Activated CD4-positive, alpha-beta T cell treated with anti-CD3 and anti-CD28 coated beads, Interleukin-2, amount 10 ng/mL, durations not matched to agents 7 days and 5 days (primary cell): Measurements from ENCODE around the gene NOP9. TPM values are rescaled to one million over a fixed set of nuclear protein-coding genes. Genes with fewer than 3 reads are reported as not detected.
"Not testable (repeated sequence)": the region's sequence is repeated elsewhere in the genome, so short reads cannot be mapped to it uniquely, and the experiment has no call there.

Experiments
- CTCF ChIA-PET: fragments of 350-600 bp; sonication (Branson Sonifier 250); formaldehyde crosslinking; loops from one replicate; lab custom pipeline; 2021; ENCODE audit warnings: antibody characterized with exemption; lab: Charles Lee
- POLR2A ChIA-PET: fragments of 350-600 bp; sonication (Branson Sonifier 250); formaldehyde crosslinking; loops from one replicate; lab custom pipeline; 2021; ENCODE audit warnings: antibody characterized with exemption; lab: Charles Lee
- DNase-seq: peaks from one replicate; pipeline ENCODE4 v3.0.0-alpha.2; 2020
- H3K27ac Mint-ChIP-seq: one replicate; pipeline ENCODE4 v1.8.0; 2021; ENCODE audit warnings: mild to moderate bottlenecking, moderate library complexity, mixed read lengths
- H3K27me3 Mint-ChIP-seq: one replicate; pipeline ENCODE4 v1.8.0; 2021; ENCODE audit warnings: mixed read lengths
- H3K36me3 Mint-ChIP-seq: one replicate; pipeline ENCODE4 v1.8.0; 2021; ENCODE audit warnings: low read depth, mixed read lengths
- H3K4me1 Mint-ChIP-seq: one replicate; pipeline ENCODE4 v1.8.0; 2021; ENCODE audit warnings: mixed read lengths
- H3K4me3 Mint-ChIP-seq: one replicate; pipeline ENCODE4 v1.8.0; 2021; ENCODE audit warnings: mild to moderate bottlenecking, moderate library complexity, mixed read lengths
- H3K9me3 Mint-ChIP-seq: one replicate; pipeline ENCODE4 v1.8.0; 2021; ENCODE audit warnings: mixed read lengths
- total RNA-seq, 2 experiments: library from RNA; stranded (reverse); gene quantifications; one replicate each; pipeline ENCODE4 v1.2.3, GENCODE V29; 2021

Gene NOP9
- total RNA-seq, 2 experiments from 2014 or later = 30.8 to 35.2 TPM

- peaks cover 28% of the 10 kb centered on the region for H3K4me1 Mint-ChIP-seq
- H3K27me3 Mint-ChIP-seq = peaks cover 10% of the 10 kb centered on the region
- H3K9me3 Mint-ChIP-seq = no peaks in the 10 kb centered on the region
- no peak for DNase-seq
- H3K4me3 Mint-ChIP-seq = no peak overlapping the region
- CTCF ChIA-PET = interaction anchor here (1.4 to 13.5 kb wide), 4 partner anchors 14 to 111 kb away, joined by 3 to 136 read pairs (median 9); partner anchors contain the start of genes CIDEB, LTB4R, LTB4R2 and RIPK3
- POLR2A ChIA-PET = interaction anchor here (0.7 kb wide), 1 partner anchor 84 kb away, joined by 4 read pairs; the partner anchor contains the start of gene TINF2
- no peaks in the 10 kb centered on the region for H3K36me3 Mint-ChIP-seq
- H3K27ac Mint-ChIP-seq = no peak overlapping the region
Observed at GRCh38 chr14:24325963-24326362, 26.3 kb downstream of the NOP9 start.

DNA sequence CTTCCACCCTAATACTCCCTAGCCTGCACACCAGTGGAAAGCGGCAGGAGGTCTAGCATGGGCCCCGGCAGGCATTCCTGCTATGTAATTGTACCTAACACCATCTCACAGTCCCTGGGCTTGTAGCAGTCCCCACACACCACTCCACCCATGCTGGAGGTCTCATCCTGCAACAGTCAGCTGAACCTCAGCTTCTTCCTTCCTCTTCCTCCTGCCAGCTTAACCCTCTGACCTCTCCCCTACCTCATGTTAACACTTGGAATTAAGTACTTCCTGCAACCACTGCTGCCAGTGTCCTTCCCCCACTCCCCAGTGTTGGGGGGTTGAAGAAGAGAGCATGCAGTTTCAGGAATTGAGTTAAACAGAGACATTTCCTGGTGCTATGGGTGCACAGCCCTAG lies 27.7 kb downstream of the NOP9 start:
- POLR2A ChIA-PET = no interaction called here
- Mint-ChIP-seq H3K4me1 (peaks cover 40% of the 10 kb centered on the region), H3K36me3 (no peaks in the 10 kb centered on the region), H3K27ac (peak overlapping the region; percentile 77), H3K27me3 (peaks cover 17% of the 10 kb centered on the region), H3K4me3 (no peak overlapping the region), H3K9me3 (no peaks in the 10 kb centered on the region)
- DNase-seq = no peak
- CTCF ChIA-PET = interaction anchor here (0.6 to 13.5 kb wide), 6 partner anchors 8 to 109 kb away, joined by 3 to 136 read pairs (median 9); partner anchors contain the start of genes CIDEB, LTB4R, LTB4R2 and RIPK3

DNA sequence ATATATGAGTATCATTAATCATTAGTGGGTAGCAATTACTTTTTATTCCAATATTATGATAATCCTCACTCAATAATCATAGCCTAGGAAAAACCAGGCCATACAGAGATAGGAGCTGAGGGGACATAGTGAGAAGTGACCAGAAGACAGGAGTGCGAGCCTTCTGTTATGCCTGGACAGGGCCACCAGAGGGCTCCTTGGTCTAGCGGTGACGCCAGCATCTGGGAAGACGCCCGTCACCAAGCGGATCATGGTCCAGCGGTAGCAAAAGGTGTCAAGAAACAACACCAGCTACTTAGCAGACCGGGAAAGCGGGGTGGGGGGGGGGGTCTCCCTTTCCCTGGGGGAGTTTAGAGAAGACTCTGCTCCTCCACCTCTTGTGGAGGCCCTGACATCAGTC lies 28.3 kb downstream of the NOP9 start:
- H3K9me3 Mint-ChIP-seq, H3K4me3 Mint-ChIP-seq, H3K36me3 Mint-ChIP-seq, H3K27ac Mint-ChIP-seq, POLR2A ChIA-PET, DNase-seq: not testable (repeated sequence)
- H3K27me3 Mint-ChIP-seq = peaks cover 19% of the 10 kb centered on the region
- peaks cover 44% of the 10 kb centered on the region for H3K4me1 Mint-ChIP-seq
- CTCF ChIA-PET = interaction anchor here (1.4 to 13.5 kb wide), 7 partner anchors 9 to 109 kb away, joined by 4 to 136 read pairs (median 9); partner anchors contain the start of genes CIDEB, LTB4R, LTB4R2 and RIPK3

GRCh38 chr14:24329073-24329663 lies 29.5 kb downstream of the NOP9 start:
- POLR2A ChIA-PET = no interaction called here
- Mint-ChIP-seq H3K27me3 (peaks cover 25% of the 10 kb centered on the region), H3K4me3 (no peak overlapping the region), H3K36me3 (no peaks in the 10 kb centered on the region), H3K4me1 (peaks cover 53% of the 10 kb centered on the region), H3K9me3 (no peaks in the 10 kb centered on the region), H3K27ac (peak overlapping the region; percentile 38)
- CTCF ChIA-PET = interaction anchor here (0.8 to 13.5 kb wide), 8 partner anchors 8 to 108 kb away, joined by 3 to 136 read pairs (median 7); partner anchors contain the start of genes CBLN3, CIDEB, KHNYN and LTB4R
- no peak for DNase-seq

DNA sequence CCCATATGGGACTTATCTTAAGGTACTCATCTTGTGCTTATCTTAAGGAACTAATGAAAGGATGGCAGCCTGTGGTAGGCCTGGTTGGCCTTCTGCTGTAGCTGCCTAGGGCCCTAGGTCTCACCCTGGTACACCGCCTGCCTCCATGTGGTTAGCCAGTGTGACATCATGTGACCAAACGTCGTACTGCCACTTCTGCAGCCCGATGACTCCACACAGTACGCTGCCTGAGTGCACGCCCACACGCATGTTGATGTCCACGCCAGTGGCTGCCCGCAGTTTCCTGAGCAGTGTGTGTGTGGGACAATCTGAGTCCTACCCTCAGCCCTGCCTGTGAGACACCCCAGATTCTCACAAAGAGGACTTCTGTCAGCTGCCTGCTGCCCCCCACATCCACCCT lies 30.1 kb downstream of the NOP9 start:
- POLR2A ChIA-PET = no interaction called here
- no peaks in the 10 kb centered on the region for H3K9me3 Mint-ChIP-seq
- no peak overlapping the region for H3K4me3 Mint-ChIP-seq
- H3K4me1 Mint-ChIP-seq = peaks cover 57% of the 10 kb centered on the region
- no peak overlapping the region for H3K27ac Mint-ChIP-seq
- DNase-seq = peak; percentile 52
- CTCF ChIA-PET = interaction anchor here (1.0 to 13.5 kb wide), 8 partner anchors 9 to 107 kb away, joined by 3 to 136 read pairs (median 7); partner anchors contain the start of genes CIDEB, LTB4R, LTB4R2 and RIPK3
- H3K36me3 Mint-ChIP-seq = no peaks in the 10 kb centered on the region
- peaks cover 29% of the 10 kb centered on the region for H3K27me3 Mint-ChIP-seq

DNA sequence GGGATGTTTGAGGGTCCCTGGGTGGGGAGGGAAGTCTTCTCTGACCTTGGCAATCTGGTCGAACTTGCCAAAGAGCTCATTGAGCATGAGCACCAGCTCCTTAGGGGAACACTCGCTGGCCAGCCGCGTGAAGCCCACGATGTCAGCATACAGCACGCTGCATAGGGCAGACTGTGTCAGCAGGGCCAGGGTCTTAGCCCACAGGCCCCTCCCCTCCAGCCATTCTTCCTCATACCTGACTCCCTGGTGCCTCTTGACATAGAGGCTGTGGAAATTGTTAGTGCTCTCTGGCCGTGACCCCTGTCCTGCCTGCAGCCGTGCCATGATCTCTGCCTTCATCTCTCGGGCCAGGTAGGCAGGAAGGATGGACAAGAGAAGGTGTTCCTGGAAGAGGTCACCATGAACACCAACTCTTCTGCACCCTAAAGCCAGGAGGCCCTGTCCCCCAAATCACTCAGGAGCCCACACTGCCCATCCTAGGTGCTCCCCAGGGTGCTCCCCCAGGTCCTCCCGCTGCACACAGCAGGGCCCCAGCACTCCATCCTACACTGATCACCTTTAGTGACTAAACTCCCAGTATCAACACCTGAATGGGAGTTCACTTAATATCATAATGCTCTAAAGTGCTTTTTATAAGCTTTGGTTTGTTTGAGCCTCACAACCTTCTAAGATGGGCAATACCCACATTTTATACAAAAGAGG lies 31.5 kb downstream of the NOP9 start:
- H3K36me3 Mint-ChIP-seq = peaks cover 10% of the 10 kb centered on the region
- H3K9me3 Mint-ChIP-seq = no peaks in the 10 kb centered on the region
- H3K4me1 Mint-ChIP-seq = peaks cover 67% of the 10 kb centered on the region
- CTCF ChIA-PET = interaction anchor here (0.7 to 13.5 kb wide), 7 partner anchors 21 to 194 kb away, joined by 3 to 136 read pairs (median 5); partner anchors contain the start of genes CBLN3, CIDEB, KHNYN and LTB4R
- peaks cover 36% of the 10 kb centered on the region for H3K27me3 Mint-ChIP-seq
- DNase-seq = no peak
- no peak overlapping the region for H3K27ac Mint-ChIP-seq
- POLR2A ChIA-PET = no interaction called here
- H3K4me3 Mint-ChIP-seq = no peak overlapping the region

- peaks cover 69% of the 10 kb centered on the region for H3K4me1 Mint-ChIP-seq
- peaks cover 38% of the 10 kb centered on the region for H3K27me3 Mint-ChIP-seq
- peaks cover 15% of the 10 kb centered on the region for H3K36me3 Mint-ChIP-seq
- peak overlapping the region; percentile 74 for H3K27ac Mint-ChIP-seq
- CTCF ChIA-PET = interaction anchor here (0.5 to 13.5 kb wide), 17 partner anchors 10 to 112 kb away, joined by 3 to 136 read pairs (median 5); partner anchors contain the start of genes CBLN3, CIDEB, KHNYN and LTB4R
- H3K4me3 Mint-ChIP-seq = peak overlapping the region; percentile 30
- DNase-seq = no peak
- POLR2A ChIA-PET = no interaction called here
- H3K9me3 Mint-ChIP-seq = no peaks in the 10 kb centered on the region
Observed at GRCh38 chr14:24331731-24332267, 32.1 kb downstream of the NOP9 start.

- ChIA-PET POLR2A (interaction anchor here (0.6 to 2.0 kb wide), 3 partner anchors 99 to 117 kb away, joined by 6 to 18 read pairs (median 7); partner anchors contain the start of genes KHNYN, MDP1 and SDR39U1), CTCF (interaction anchor here (0.5 to 13.5 kb wide), 30 partner anchors 8 to 250 kb away, joined by 3 to 136 read pairs (median 5); partner anchors contain the start of genes CBLN3, CIDEB, KHNYN and LTB4R)
- Mint-ChIP-seq H3K9me3 (no peaks in the 10 kb centered on the region), H3K4me1 (peaks cover 64% of the 10 kb centered on the region), H3K27ac (peak overlapping the region; percentile 74), H3K27me3 (peaks cover 38% of the 10 kb centered on the region), H3K36me3 (peaks cover 17% of the 10 kb centered on the region), H3K4me3 (peak overlapping the region; percentile 30)
- peak; percentile 92 for DNase-seq
Observed at GRCh38 chr14:24332268-24332993, 32.8 kb downstream of the NOP9 start.

GRCh38 chr14:24334431-24335291 lies 35.0 kb downstream of the NOP9 start, which contains the start of gene ADCY4:
ADCY4 (minus strand) TSS chr14:24335071; CDS start chr14:24334652, 419 bp downstream.
- ChIA-PET CTCF (interaction anchor here (1.0 to 13.5 kb wide), 14 partner anchors 11 to 221 kb away, joined by 3 to 136 read pairs (median 6); partner anchors contain the start of genes CBLN3, CIDEB, DCAF11 and KHNYN), POLR2A (interaction anchor here (1.7 to 2.0 kb wide), 2 partner anchors 96 to 102 kb away, joined by 4 to 18 read pairs; partner anchors contain the start of gene KHNYN)
- Mint-ChIP-seq H3K27ac (no peak within 1 kb of the TSS), H3K27me3 (peaks cover 38% of the 10 kb centered on the region), H3K9me3 (no peaks in the 10 kb centered on the region), H3K36me3 (peaks cover 30% of the 10 kb centered on the region), H3K4me3 (peak within 1 kb of the TSS; percentile 28), H3K4me1 (peaks cover 62% of the 10 kb centered on the region)
- no peak for DNase-seq

DNA sequence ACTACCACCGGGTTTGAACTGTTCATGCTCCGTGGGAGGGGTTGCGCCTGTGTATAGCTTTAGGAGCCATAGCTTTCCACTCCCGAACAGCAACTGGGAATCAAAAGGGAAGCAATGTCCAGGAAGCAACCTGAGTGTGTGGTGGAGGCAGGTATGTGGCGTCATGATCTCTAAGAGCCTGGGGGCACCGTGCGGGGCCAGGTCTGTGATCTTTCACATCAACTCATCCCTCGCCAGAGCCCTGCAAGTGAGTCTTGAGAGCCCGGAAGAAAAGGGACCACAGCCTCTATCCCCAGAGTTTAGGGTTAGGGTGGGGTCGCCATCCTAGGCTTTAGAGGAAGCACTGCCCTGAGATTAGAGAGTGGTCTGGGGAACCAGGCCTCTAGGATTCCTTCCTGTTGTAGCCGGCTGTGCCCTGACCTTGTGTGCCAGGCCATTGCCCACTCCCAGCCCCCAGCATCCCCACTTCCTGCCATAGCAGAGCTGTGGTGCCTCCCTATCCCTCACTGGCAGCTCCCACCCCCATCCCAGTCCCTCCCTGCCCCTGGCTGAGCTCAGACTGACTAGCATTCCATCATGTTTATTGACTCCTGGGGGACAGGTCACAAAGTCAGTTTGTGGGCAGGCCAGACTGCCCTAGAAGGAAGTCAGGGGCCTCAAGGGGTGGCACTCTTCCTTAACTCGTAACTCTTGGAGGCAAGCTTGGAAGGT lies 36.0 kb downstream of the NOP9 start:
- Mint-ChIP-seq H3K4me3 (no peak overlapping the region), H3K4me1 (peaks cover 63% of the 10 kb centered on the region), H3K27me3 (peaks cover 35% of the 10 kb centered on the region), H3K27ac (no peak overlapping the region), H3K9me3 (no peaks in the 10 kb centered on the region), H3K36me3 (peaks cover 30% of the 10 kb centered on the region)
- POLR2A ChIA-PET = no interaction called here
- CTCF ChIA-PET = interaction anchor here (1.0 to 2.4 kb wide), 6 partner anchors 15 to 101 kb away, joined by 3 to 13 read pairs (median 3); no protein-coding TSS in a partner anchor
- DNase-seq = no peak
